Suprapubic skin (tissue), 4 donors: Measurements from ENCODE around the gene CHST11. TPM values are rescaled to one million over a fixed set of nuclear protein-coding genes. Genes with fewer than 3 reads are reported as not detected.

Experiments
- DNase-seq, 2 donors: peaks; one replicate each; pipeline ENCODE4 v3.0.0-alpha.2; 2019; ENCODE audit warnings: low spot score in 2 of 2
- H3K27ac ChIP-seq: fragments of 200-600 bp; sonication (generic); one replicate; pipeline ENCODE4 v1.5.1; 2019
- H3K27me3 ChIP-seq: fragments of 200-600 bp; sonication (generic); one replicate; pipeline ENCODE4 v1.5.1; 2019
- H3K36me3 ChIP-seq: fragments of 200-600 bp; sonication (generic); one replicate; pipeline ENCODE4 v1.5.1; 2019
- H3K4me1 ChIP-seq: fragments of 200-600 bp; sonication (generic); one replicate; pipeline ENCODE4 v1.5.1; 2019
- H3K4me3 ChIP-seq: fragments of 200-600 bp; sonication (generic); one replicate; pipeline ENCODE4 v1.5.1; 2019; ENCODE audit warnings: mild to moderate bottlenecking
- H3K9me3 ChIP-seq: fragments of 200-600 bp; sonication (generic); one replicate; pipeline ENCODE4 v1.5.1; 2019
- EP300 ChIP-seq: sonication (generic); formaldehyde crosslinking; IDR thresholded peaks from one replicate; pipeline ENCODE4 v1.6.1; 2017; ENCODE audit warnings: antibody characterized with exemption
- POLR2A ChIP-seq, 2 donors: fragments of 450-650 bp; IDR thresholded peaks; one replicate each; pipeline ENCODE4 v1.6.1; 2017; ENCODE audit warnings: antibody characterized with exemption in 2 of 2, mild to moderate bottlenecking in 2 of 2, moderate library complexity in 2 of 2
- POLR2AphosphoS5 ChIP-seq, 3 donors: sonication (generic); formaldehyde crosslinking; IDR thresholded peaks; one replicate each; pipeline ENCODE4 v1.6.1; 2017; ENCODE audit warnings: antibody characterized with exemption in 3 of 3
- WGBS: methylation state at CpG from one replicate; pipeline ENCODE4 v1.1.5; 2018; 5-methylcytosine and 5-hydroxymethylcytosine counted together
- total RNA-seq, 4 donors: library from RNA; depleted of rRNA; stranded (reverse); fragments of >200 nt; gene quantifications; one replicate each; pipeline ENCODE4 v1.1.0, GENCODE V29; 2016
- TF ChIP-seq, protein P1 (sequence below), 2 donors: fragments of 200-600 bp in 1 of 2; fragments of 450-650 bp in 1 of 2; sonication (generic) in 1 of 2; IDR thresholded peaks; one replicate each; pipeline ENCODE4 v1.5.1; 2016 to 2019; ENCODE audit warnings: antibody characterized with exemption in 2 of 2, mild to moderate bottlenecking in 1 of 2, moderate library complexity in 1 of 2

CHST11 gene
- total RNA-seq, 4 donors from 2014 or later: 1.8 to 5.8 (median 3.8) TPM

DNA sequence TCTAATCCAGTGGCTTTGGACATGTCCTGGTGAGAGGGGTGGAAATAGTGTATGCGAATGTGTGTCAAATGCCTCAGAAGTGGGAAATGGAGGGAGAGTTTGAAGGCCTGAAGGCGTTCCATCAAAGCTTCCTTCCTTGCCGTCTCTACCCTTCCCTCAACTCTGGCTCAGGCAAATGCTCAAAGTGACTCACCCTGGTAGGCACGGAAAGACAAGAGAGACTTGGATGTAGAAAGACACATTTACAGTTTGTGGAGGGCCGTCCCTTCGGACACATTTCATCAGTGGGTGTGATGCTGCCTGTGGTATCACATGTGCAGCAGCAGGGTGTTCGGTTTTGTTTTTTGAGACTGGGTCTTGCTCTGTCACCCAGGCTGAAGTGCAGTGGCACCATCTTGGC lies 36.7 kb downstream of the CHST11 start:
- no peaks in the 10 kb centered on the region for H3K4me1 ChIP-seq
- H3K36me3 ChIP-seq: no peaks in the 10 kb centered on the region
- H3K4me3 ChIP-seq: no peak overlapping the region
- peak overlapping the region; percentile 63 for H3K27ac ChIP-seq
- WGBS: 85% methylated on average over 7 of the region's 7 CpGs
- H3K9me3 ChIP-seq: no peaks in the 10 kb centered on the region
- TF ChIP-seq, protein P1, sequence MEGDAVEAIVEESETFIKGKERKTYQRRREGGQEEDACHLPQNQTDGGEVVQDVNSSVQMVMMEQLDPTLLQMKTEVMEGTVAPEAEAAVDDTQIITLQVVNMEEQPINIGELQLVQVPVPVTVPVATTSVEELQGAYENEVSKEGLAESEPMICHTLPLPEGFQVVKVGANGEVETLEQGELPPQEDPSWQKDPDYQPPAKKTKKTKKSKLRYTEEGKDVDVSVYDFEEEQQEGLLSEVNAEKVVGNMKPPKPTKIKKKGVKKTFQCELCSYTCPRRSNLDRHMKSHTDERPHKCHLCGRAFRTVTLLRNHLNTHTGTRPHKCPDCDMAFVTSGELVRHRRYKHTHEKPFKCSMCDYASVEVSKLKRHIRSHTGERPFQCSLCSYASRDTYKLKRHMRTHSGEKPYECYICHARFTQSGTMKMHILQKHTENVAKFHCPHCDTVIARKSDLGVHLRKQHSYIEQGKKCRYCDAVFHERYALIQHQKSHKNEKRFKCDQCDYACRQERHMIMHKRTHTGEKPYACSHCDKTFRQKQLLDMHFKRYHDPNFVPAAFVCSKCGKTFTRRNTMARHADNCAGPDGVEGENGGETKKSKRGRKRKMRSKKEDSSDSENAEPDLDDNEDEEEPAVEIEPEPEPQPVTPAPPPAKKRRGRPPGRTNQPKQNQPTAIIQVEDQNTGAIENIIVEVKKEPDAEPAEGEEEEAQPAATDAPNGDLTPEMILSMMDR (IDR thresholded peaks at IDR 0.05): no peak
- TF ChIP-seq POLR2AphosphoS5 (IDR thresholded peaks at IDR 0.05) (no peak), POLR2A (IDR thresholded peaks at IDR 0.05) (no peak), EP300 (no peak)
- DNase-seq: no peak
- H3K27me3 ChIP-seq: no peaks in the 10 kb centered on the region

DNA sequence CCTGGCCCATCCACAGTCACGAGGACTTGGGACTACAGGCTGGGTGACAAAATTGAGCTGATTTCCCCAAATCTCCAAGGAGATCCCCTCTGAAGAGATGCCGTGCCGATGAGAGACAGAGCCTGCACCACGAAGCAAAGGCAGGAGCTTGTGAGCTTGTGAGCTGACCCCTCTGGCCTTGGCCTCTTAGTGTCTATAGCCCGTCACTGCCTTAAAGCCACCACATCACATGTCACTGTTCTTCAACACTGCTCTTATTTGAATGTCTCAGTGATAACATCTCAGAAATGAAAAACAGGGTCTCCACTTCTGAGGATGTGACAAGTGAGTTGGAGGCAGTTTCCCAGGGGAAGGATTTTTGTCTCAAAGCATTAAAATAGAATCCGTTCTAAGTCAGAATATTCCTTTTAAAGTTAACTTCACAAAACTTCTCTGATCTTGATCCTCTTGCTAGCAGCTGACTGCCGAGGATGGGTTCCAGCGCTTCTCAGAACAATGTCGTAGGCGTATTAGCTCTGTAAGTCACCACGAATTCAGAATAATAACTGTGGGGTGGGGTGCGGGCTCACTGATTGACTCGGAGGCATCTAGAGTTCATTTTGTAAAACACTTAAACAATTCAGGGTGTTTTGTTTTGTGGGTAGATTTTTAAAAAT lies 37.5 kb downstream of the CHST11 start:
- no peaks in the 10 kb centered on the region for H3K27me3 ChIP-seq
- DNase-seq: no peak
- no peaks in the 10 kb centered on the region for H3K4me1 ChIP-seq
- TF ChIP-seq, protein P1 (IDR thresholded peaks at IDR 0.05): no peak
- TF ChIP-seq POLR2AphosphoS5 (IDR thresholded peaks at IDR 0.05) (no peak), POLR2A (IDR thresholded peaks at IDR 0.05) (no peak), EP300 (no peak)
- no peaks in the 10 kb centered on the region for H3K36me3 ChIP-seq
- H3K9me3 ChIP-seq: no peaks in the 10 kb centered on the region
- H3K27ac ChIP-seq: peak overlapping the region; percentile 63
- 69% methylated on average over 9 of the region's 13 CpGs for WGBS
- no peak overlapping the region for H3K4me3 ChIP-seq

DNA sequence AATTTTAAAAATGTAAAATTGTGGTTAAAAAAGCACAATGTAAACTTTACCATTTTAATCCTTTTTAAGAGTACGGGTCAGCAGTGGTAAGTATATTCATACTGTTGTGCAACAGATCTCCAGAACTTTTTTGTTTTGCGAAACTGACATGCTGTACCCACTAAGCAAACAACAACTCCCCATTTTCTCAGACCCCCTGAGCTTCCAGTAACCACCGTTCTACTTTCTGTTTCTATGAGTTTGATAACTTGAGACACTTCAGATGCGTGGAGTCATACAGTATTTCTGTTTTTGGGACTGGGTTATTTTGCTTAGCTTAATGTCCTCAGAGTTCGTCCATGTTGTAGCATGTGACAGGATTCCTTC lies 38.0 kb downstream of the CHST11 start:
- 70% methylated on average over 5 of the region's 5 CpGs for WGBS
- no peaks in the 10 kb centered on the region for H3K27me3 ChIP-seq
- no peaks in the 10 kb centered on the region for H3K36me3 ChIP-seq
- TF ChIP-seq, protein P1 (IDR thresholded peaks at IDR 0.05): no peak
- TF ChIP-seq POLR2A (IDR thresholded peaks at IDR 0.05) (no peak), EP300 (no peak), POLR2AphosphoS5 (IDR thresholded peaks at IDR 0.05) (no peak)
- no peaks in the 10 kb centered on the region for H3K9me3 ChIP-seq
- H3K4me3 ChIP-seq: no peak overlapping the region
- no peaks in the 10 kb centered on the region for H3K4me1 ChIP-seq
- DNase-seq: no peak
- H3K27ac ChIP-seq: peak overlapping the region; percentile 55

DNA sequence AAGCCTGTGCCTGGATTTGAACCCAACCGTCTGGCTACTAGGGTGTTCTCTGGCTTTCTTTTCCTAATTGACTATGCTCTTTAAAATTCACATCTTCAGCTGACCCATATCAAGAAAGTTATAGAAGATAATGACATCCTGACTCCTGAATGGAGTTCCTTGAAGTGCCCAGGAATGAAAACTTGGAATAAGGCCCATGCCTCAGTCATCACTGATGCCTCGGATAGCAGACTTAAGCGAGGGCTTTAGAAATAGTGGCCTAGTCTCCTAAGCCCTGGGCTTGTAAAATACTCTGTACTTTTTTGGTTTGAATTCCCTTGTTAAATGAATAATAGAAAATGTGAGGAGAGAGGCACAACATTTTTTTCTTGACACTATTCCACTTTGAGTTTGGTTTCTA lies 39.0 kb downstream of the CHST11 start:
- no peak for DNase-seq
- TF ChIP-seq EP300 (no peak), POLR2AphosphoS5 (IDR thresholded peaks at IDR 0.05) (no peak), POLR2A (IDR thresholded peaks at IDR 0.05) (no peak)
- TF ChIP-seq, protein P1 (IDR thresholded peaks at IDR 0.05): no peak
- WGBS: 87% methylated on average over 3 of the region's 3 CpGs
- no peak overlapping the region for H3K4me3 ChIP-seq
- no peaks in the 10 kb centered on the region for H3K4me1 ChIP-seq
- no peaks in the 10 kb centered on the region for H3K27me3 ChIP-seq
- no peaks in the 10 kb centered on the region for H3K36me3 ChIP-seq
- H3K27ac ChIP-seq: no peak overlapping the region
- H3K9me3 ChIP-seq: no peaks in the 10 kb centered on the region

DNA sequence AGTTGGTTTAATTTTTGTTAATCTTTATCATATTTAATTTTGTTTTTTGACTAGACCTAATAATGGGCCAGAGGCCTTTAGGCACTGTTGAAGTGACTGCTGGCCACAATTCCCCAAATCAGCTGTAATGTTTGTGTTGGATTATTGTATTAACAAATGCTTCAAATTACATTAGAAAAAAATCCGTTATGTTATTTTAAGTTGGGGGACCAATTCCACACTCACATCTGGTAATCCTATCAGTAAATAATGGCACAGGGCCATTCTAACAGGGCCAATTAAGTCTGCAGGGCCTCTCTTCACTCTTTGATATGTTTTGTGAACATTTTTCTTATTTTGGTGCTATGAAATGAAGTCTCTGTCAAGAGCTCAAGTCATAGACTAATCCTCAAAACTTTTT lies 39.6 kb downstream of the CHST11 start:
- DNase-seq: no peak
- Histone ChIP-seq H3K4me3 (no peak overlapping the region), H3K9me3 (no peaks in the 10 kb centered on the region), H3K4me1 (no peaks in the 10 kb centered on the region), H3K27ac (no peak overlapping the region), H3K27me3 (no peaks in the 10 kb centered on the region), H3K36me3 (no peaks in the 10 kb centered on the region)
- TF ChIP-seq, protein P1 (IDR thresholded peaks at IDR 0.05): no peak
- TF ChIP-seq POLR2AphosphoS5 (IDR thresholded peaks at IDR 0.05) (no peak), EP300 (no peak), POLR2A (IDR thresholded peaks at IDR 0.05) (no peak)
- WGBS: 41% methylated on average over 1 of the region's 1 CpG
